KMS-11 (cell line): ENCODE data around the gene DNAJB9.

ENCODE experiments used
- H2AFZ ChIP-seq: fragments of 200-600 bp; sonication (generic); 2 replicates; pipeline ENCODE4 v1.6.1; 2016; ENCODE audit warnings: antibody characterized with exemption, mixed run types, low read depth
- H3K27ac ChIP-seq: fragments of 200-600 bp; sonication (generic); 2 replicates; pipeline ENCODE4 v1.6.1; 2016; ENCODE audit warnings: mild to moderate bottlenecking, mixed run types
- H3K27me3 ChIP-seq: fragments of 200-600 bp; sonication (generic); 2 replicates; pipeline ENCODE4 v1.6.1; 2017; ENCODE audit warnings: mild to moderate bottlenecking, low read depth, mixed run types, moderate library complexity; ENCODE audit not compliant: insufficient read depth
- H3K36me3 ChIP-seq: fragments of 200-600 bp; sonication (generic); 2 replicates; pipeline ENCODE4 v1.6.1; 2017; ENCODE audit warnings: mild to moderate bottlenecking, mixed run types; ENCODE audit not compliant: insufficient read depth
- H3K4me1 ChIP-seq: fragments of 200-600 bp; sonication (generic); 2 replicates; pipeline ENCODE4 v1.6.1; 2016; ENCODE audit warnings: mild to moderate bottlenecking, low read depth, mixed run types; ENCODE audit not compliant: poor library complexity, severe bottlenecking
- H3K4me2 ChIP-seq: fragments of 200-600 bp; sonication (generic); 2 replicates; pipeline ENCODE4 v1.7.0; 2016; ENCODE audit warnings: mild to moderate bottlenecking, mixed run types
- H3K4me3 ChIP-seq: fragments of 200-600 bp; sonication (generic); IDR thresholded peaks from 2 replicates; pipeline ENCODE4 v1.6.1; 2017; ENCODE audit warnings: low read depth, low read length, mixed read lengths; ENCODE audit not compliant: insufficient read depth
- H3K79me2 ChIP-seq: fragments of 200-600 bp; sonication (generic); 2 replicates; pipeline ENCODE4 v1.6.1; 2016; ENCODE audit warnings: low read depth, mixed run types; ENCODE audit not compliant: insufficient read depth
- H3K9ac ChIP-seq: fragments of 200-600 bp; sonication (generic); 2 replicates; pipeline ENCODE4 v1.6.1; 2016; ENCODE audit warnings: mild to moderate bottlenecking, mixed run types
- H4K20me1 ChIP-seq: fragments of 200-600 bp; sonication (generic); 2 replicates; pipeline ENCODE4 v1.6.1; 2016; ENCODE audit warnings: mild to moderate bottlenecking, mixed run types; ENCODE audit not compliant: insufficient read depth
- CTCF ChIP-seq: fragments of 200-600 bp; sonication (generic); conservative IDR thresholded peaks from 2 replicates; pipeline ENCODE4 v1.6.1; 2017; ENCODE audit warnings: low read depth, mild to moderate bottlenecking, antibody characterized with exemption, low read length, moderate library complexity, mixed read lengths

Gene DNAJB9

GRCh38 chr7:108569381-108570145 is at the start of gene DNAJB9, which contains the start of gene THAP5:
TSS of gene DNAJB9 (plus strand) at chr7:108569874. CDS start at chr7:108571727, 1,853 bp downstream.
TSS of gene THAP5 (minus strand) at chr7:108569706. CDS start at chr7:108569569, 137 bp downstream.
- no peak for TF ChIP-seq CTCF
- Histone ChIP-seq H2AFZ (peak within 1 kb of the TSS; percentile 73), H3K27ac (peak within 1 kb of the TSS; percentile 92), H4K20me1 (no peaks in the 10 kb centered on the region), H3K36me3 (peaks cover 17% of the 10 kb centered on the region; the same call in 1 of the 2 replicates), H3K4me1 (peaks cover 46% of the 10 kb centered on the region), H3K4me2 (peak within 1 kb of the TSS; percentile 76), H3K4me3 (no peak within 1 kb of the TSS), H3K79me2 (peaks cover 79% of the 10 kb centered on the region), H3K9ac (peak within 1 kb of the TSS; percentile 91), H3K27me3 (no peaks in the 10 kb centered on the region)

GRCh38 chr7:108522780-108523179 is 46.9 kb upstream of the DNAJB9 start:
- H3K4me2 ChIP-seq, result no peak overlapping the region
- no peaks in the 10 kb centered on the region; the same call in 1 of the 2 replicates for H3K79me2 ChIP-seq
- no peak overlapping the region for H3K4me3 ChIP-seq
- no peaks in the 10 kb centered on the region for H4K20me1 ChIP-seq
- H2AFZ ChIP-seq, result no peak overlapping the region
- no peaks in the 10 kb centered on the region for H3K27me3 ChIP-seq
- H3K9ac ChIP-seq, result no peak overlapping the region
- TF ChIP-seq CTCF, result no peak
- peaks cover 18% of the 10 kb centered on the region for H3K4me1 ChIP-seq
- no peak overlapping the region for H3K27ac ChIP-seq
- H3K36me3 ChIP-seq, result no peaks in the 10 kb centered on the region

GRCh38 chr7:108525327-108525984 is 44.2 kb upstream of the DNAJB9 start:
- no peak for TF ChIP-seq CTCF
- peaks cover 18% of the 10 kb centered on the region for H3K4me1 ChIP-seq
- H3K36me3 ChIP-seq, result no peaks in the 10 kb centered on the region
- H3K9ac ChIP-seq, result peak overlapping the region; percentile 57
- H2AFZ ChIP-seq, result peak overlapping the region; percentile 87
- H3K4me2 ChIP-seq, result peak overlapping the region; percentile 79
- no peaks in the 10 kb centered on the region; the same call in 1 of the 2 replicates for H3K79me2 ChIP-seq
- H3K27me3 ChIP-seq, result no peaks in the 10 kb centered on the region
- H3K4me3 ChIP-seq, result peak overlapping the region; percentile 29
- H3K27ac ChIP-seq, result peak overlapping the region; percentile 58
- H4K20me1 ChIP-seq, result no peaks in the 10 kb centered on the region

- peaks cover 18% of the 10 kb centered on the region for H3K4me1 ChIP-seq
- H3K4me3 ChIP-seq, result peak within 1 kb of the TSS; percentile 29
- peak within 1 kb of the TSS; percentile 58 for H3K27ac ChIP-seq
- no peaks in the 10 kb centered on the region; the same call in 1 of the 2 replicates for H3K79me2 ChIP-seq
- H2AFZ ChIP-seq, result peak within 1 kb of the TSS; percentile 87
- peak within 1 kb of the TSS; percentile 64 for H3K9ac ChIP-seq
- no peak for TF ChIP-seq CTCF
- no peaks in the 10 kb centered on the region for H3K27me3 ChIP-seq
- peak within 1 kb of the TSS; percentile 79 for H3K4me2 ChIP-seq
- H4K20me1 ChIP-seq, result no peaks in the 10 kb centered on the region
- H3K36me3 ChIP-seq, result no peaks in the 10 kb centered on the region
Measured at GRCh38 chr7:108525985-108526767, 43.5 kb upstream of the DNAJB9 start, which contains the start of gene PNPLA8. TSS of gene PNPLA8 (minus strand) at chr7:108526135. CDS start at chr7:108515491, 10,644 bp downstream.
